Measurements from ENCODE around the gene ZSCAN16. TPM values are rescaled to one million over a fixed set of nuclear protein-coding genes. Genes with fewer than 3 reads are reported as not detected.

Gene ZSCAN16
- total and polyA plus RNA-seq, 9 of the 15 experiments (the other 6 are each of a cell fraction or from before 2014, with no cell fraction given), result 0.08 TPM; not detected in 8

- TF ChIP-seq THAP12 (CRISPR knock-in tag; IDR thresholded peaks at IDR 0.05) (0 out of 2 replicates have a peak, but pooled peaks have one; percentile 36), RAD51 (IDR thresholded peaks at IDR 0.05; ENCODE audit: borderline replicate concordance, low read depth) (no peak), FOXA1 (IDR thresholded peaks at IDR 0.05; ENCODE audit: borderline replicate concordance) (no peak), RNF2 (IDR thresholded peaks at IDR 0.05) (peak; percentile 87), ZNF124 (CRISPR knock-in tag; IDR thresholded peaks at IDR 0.05) (no peak), ILF3 (IDR thresholded peaks at IDR 0.05; ENCODE audit: borderline replicate concordance) (no peak), SRSF3 (IDR thresholded peaks at IDR 0.05; ENCODE audit: insufficient read depth, low read length) (no peak), MAX (CRISPR knock-in tag; IDR thresholded peaks at IDR 0.05) (peak; percentile 67), GATAD2B (IDR thresholded peaks at IDR 0.05; ENCODE audit: borderline replicate concordance) (no peak), ZNF639 (CRISPR knock-in tag; conservative IDR thresholded peaks at IDR 0.05 in 1 of 2, IDR thresholded peaks at IDR 0.05 in 1 of 2) (peak in 1 of 2 experiments; percentile 65; a peak in 2 of 4 replicates), ZNF398 (CRISPR knock-in tag; IDR thresholded peaks at IDR 0.05) (no peak), HES1 (IDR thresholded peaks at IDR 0.05; ENCODE audit: low read depth) (no peak), KAT7 (CRISPR knock-in tag; IDR thresholded peaks at IDR 0.05; ENCODE audit: borderline replicate concordance) (peak; percentile 98; the same call in 1 of the 2 replicates), BDP1 (IDR thresholded peaks at IDR 0.05; ENCODE audit: insufficient read depth, insufficient read length) (no peak), BRCA1 (IDR thresholded peaks at IDR 0.05) (no peak), BRCA1 (CRISPR knock-in tag; IDR thresholded peaks at IDR 0.05) (no peak), ZNF23 (CRISPR knock-in tag; IDR thresholded peaks at IDR 0.05) (no peak), GTF2A2 (tag; IDR thresholded peaks at IDR 0.05) (no peak)
These were observed 43.6 kb upstream of the ZSCAN16 start (continued) for GRCh38 chr6:28080631-28081485.
